GF-D8 (cell line): ENCODE results near the gene AGAP1.

ENCODE experiments used
- DNase-seq: peaks from one replicate; lab custom pipeline; 2025; lab: John Stamatoyannopoulos, UW

AGAP1 gene

DNA sequence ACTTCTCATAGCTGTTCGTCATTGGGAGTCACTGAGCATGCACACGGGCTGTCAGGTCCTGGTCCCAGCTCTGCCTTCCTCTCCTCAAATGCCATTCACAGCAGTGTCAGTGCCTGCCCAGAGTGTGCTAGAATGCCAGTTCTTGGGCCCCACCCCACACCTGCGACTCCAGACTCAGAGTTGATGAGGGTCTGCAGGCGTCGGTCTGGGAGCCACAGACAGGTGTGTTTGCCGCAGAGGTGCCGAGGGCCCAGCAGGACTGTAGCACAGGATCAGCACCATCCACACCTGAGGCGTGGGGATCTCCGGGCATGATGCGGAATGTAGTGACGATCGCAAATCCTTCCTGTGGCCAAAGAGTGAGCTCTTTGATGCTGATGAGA is 56.5 kb downstream of the AGAP1 start:
- no peak for DNase-seq

GRCh38 chr2:235550946-235551345 is 57.1 kb downstream of the AGAP1 start:
- DNase-seq, result no peak

DNA sequence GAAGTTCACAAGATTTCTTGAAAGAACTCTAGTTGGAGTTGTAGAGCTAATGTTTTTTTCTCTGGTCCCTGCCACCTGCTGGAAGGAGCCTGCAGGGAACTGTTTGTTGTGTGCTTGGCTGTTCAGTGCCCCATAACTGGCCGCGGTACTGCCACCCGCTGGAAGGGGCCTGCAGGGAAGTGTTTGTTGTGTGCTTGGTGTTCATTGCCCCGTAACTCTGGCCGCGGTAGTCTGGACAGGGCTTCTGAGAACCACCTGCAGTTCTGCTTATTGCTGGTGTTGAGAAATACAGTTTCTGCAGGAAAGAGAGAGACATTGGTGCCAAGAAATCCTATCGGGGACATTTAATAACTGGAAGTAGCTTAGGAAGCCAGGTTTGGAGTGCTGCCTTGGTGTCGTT is 58.1 kb downstream of the AGAP1 start:
- no peak for DNase-seq

- DNase-seq, result no peak
Measured at GRCh38 chr2:235552671-235553070, 58.8 kb downstream of the AGAP1 start.

GRCh38 chr2:235553291-235553690 is 59.4 kb downstream of the AGAP1 start:
- DNase-seq, result no peak

GRCh38 chr2:235553696-235554100 is 59.9 kb downstream of the AGAP1 start:
- no peak for DNase-seq

- no peak for DNase-seq
Measured at GRCh38 chr2:235554385-235554784, 60.5 kb downstream of the AGAP1 start.

GRCh38 chr2:235554936-235555335 is 61.1 kb downstream of the AGAP1 start:
- no peak for DNase-seq

GRCh38 chr2:235555371-235555770 is 61.5 kb downstream of the AGAP1 start:
- DNase-seq, result no peak

DNA sequence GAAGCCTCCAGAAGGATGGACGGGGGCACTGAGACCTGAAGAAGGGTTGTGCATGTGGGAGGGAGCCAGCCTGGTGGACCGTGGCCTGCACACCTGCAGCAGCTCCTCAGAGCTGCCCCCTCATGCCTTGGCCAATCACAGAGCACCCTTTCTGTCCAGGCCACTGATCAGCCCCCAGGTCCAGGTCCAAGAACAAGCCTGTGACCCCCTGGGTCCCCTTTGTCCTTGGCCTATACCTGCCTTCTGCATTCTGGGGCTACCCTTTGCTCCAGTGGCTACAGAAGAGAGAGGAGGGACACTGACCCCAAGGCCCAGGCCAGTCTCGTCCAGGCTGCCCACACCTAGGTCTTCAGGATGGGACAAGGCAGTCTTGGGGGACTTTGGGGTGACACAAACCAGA is 62.2 kb downstream of the AGAP1 start:
- DNase-seq, result no peak

DNA sequence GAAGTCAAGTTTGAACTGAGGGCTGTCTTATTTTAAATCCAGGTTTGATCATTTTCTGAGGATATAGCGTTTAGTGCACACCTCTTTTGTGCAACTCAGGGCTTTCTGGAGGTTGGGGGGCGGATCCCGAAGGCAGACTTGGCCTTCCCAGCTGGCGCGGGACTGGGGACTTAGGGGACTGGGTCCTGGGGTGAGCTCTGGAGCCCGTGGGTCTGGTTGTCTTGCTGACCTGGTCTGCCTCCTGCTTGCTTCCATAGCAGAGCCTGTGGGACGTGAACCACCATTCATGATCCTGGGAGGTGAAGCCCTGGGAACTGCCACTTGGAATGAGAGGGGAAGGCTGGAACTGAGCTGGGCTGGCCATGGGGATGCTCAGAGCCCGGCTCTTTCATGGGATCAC is 63.1 kb downstream of the AGAP1 start:
- no peak for DNase-seq

DNA sequence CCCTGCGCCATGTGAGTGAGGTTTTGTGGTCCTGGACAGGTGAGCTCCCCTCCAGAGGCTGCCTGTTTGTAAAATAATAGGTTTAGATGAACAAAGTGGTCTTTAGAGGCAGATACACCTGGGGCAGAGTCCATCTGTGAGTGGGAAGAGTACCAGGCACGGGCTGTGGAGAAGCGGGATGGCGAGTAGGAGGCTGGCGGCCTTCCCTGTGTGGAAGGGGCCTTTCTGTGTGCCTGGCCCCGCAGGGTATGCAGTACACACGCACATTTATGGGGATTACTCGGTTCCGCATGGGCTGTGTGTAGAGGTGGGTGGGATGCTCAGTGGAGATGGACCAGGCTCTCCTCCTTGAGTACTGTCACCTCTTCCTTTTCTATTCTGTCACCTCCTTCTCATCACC is 64.1 kb downstream of the AGAP1 start:
- no peak for DNase-seq

DNA sequence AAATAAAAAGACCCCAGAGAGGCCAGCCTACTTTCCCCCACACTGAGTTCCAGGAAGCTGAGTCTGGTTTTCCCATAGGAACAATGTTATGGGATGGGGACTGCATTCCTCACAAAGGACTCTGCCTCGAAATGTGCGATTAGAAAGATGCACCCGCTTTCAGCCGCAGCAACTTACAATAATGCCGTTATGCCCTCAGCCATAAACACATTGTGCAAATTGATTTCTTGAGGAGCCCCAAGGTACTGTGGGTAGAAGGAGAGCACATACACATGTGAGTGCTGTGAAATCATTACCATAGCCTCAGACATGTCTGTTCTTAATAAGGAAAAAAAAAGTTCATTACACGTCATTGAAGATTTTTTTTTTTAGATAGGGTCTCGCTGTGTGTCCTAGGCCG is 64.7 kb downstream of the AGAP1 start:
- DNase-seq, result no peak

DNA sequence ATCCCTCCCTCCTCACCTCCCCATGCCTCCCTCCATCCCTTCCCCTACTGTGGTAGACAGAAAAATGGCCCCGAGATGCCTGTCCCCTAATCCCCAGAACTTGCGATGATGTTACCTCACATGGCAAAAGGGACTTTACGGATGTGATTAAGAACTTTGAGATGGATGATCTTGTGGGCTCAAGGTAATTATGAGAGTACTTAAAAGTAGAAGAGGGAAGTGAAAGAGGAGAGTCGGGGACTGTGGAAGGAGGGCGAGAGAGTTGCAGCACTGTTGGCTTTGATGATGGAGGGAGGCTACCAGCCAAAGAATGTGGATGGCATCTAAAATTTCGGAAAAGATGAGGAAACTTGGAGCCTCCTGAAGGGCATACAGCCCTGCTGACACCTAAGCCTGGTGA is 66.5 kb downstream of the AGAP1 start:
- no peak for DNase-seq

DNA sequence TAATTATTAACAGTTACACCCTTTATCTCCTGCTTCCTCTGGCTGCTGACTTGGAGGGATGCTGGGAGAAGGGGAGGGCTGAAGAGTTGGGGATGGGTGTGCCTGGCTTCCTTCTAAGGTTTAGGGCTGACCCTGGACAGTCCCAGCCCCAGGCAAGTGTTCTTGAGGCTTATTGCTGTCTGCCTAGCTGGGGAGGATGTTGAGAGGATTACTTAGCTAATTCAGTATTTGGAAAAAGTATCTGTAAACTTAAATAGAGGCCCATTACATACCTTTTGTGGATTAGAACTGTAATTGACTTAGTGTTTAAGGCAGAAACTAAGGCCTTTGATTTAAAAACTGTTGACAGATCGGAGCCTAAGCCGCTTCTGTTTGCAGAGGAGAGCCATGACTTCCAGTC is 67.6 kb downstream of the AGAP1 start:
- no peak for DNase-seq

GRCh38 chr2:235562065-235562747 is 68.4 kb downstream of the AGAP1 start:
- no peak for DNase-seq

- no peak for DNase-seq
Measured at GRCh38 chr2:235563056-235563910, 69.4 kb downstream of the AGAP1 start.

DNA sequence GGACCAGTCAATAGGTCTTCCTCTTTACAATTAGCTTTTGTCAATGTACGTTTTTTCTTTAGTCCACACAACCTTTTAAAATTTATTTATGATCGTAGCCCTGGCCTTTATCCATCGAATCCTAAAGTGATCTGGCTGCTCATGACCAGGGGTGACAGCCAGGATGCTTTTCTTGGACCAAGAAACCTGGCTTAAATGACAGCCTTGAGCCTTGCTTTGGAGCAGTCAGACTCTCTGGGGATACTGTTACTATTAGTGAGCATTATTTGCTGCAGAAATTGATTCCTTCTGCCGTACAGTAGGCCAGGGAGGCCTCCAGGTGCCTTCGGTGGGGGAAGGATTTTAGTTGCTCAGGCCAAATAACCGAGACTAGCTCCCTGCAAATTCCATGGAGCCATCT is 70.2 kb downstream of the AGAP1 start:
- no peak for DNase-seq

GRCh38 chr2:235564884-235565530 is 71.2 kb downstream of the AGAP1 start:
- no peak for DNase-seq

DNA sequence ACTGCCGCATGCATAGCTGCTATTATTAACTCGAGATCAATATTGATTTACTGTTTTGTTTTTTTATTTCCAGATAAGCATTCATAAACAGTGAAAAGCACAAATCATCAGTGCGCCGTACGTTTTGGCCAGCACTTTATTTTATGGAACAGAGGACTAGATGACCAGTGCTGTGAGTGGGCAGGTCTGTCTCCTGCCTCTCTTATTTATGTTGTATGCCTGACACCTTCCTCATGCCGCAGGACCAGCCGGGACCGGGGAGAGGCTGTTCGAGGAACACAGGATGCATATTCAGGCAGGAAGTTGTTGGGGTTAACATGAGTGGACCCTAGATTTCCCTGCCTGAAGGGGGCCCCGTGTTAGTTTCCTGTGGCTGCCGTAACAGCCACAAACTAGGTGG is 72.6 kb downstream of the AGAP1 start:
- no peak for DNase-seq

- DNase-seq, result no peak
Measured at GRCh38 chr2:235566931-235567495, 73.2 kb downstream of the AGAP1 start.

DNA sequence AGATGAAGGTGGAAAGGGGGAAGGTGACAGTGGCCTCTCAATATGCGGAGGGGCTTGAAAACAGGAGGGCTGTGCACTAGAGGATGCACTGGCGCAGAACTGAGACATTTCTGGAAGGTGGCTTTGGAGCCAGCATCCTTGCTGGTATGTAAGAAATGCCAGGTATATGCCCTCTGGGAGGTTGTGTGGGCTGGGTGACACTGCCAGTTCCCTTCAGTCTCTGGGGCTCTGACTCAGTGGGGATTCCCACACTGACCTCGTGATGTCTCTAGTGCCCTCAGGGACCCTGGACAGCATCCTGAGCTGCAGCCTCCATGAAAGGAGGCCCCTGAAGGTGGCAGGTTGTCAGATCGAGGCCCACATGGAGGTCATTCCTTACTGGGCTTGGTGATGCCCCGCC is 74.0 kb downstream of the AGAP1 start:
- no peak for DNase-seq

GRCh38 chr2:235568431-235568830 is 74.6 kb downstream of the AGAP1 start:
- DNase-seq, result peak; percentile 10
